ENCODE results near the gene TPCN1.
A peak's percentile ranks its signal among the peaks of the same experiment; 100 is the strongest.

The TPCN1 gene

DNA sequence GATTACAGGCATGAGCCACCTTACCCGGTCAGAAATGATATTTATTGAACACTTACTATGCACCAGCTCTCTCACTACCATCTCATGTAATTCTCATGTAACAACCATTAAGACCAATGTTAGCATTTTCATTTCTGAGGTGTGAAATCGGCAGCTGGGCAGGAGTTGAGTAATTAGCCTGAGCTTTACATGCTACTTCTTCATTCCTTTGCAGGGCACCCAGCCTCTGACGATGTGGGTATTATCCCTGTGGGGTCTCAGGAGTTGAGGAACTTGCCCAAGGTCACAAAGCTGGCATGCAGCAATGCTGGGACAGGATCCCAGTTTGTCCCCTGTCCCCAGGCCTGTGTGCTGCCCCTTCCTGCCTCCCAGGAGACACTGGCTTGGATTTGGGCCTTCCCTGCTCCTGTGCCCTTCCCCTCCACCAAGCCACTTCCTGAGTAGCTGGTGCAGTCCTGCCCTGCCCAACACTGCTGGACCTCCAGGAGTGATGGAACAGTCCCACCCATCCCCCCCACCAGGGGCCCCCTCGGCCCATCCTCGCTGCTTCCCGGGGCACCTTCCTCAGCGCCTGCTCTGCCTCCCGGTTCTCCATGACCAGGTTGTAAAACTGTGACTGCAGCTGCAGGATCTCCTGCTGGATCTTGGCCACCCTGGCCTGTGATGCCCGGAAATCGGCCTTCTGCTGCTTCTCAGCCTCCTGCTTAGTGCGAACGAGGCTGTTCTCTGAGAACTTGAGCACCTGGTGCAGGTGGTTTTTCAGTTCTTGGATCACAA is 21.1 kb upstream of the TPCN1 start:
- ChIA-PET CTCF (interaction anchor here (1.5 kb wide), 1 partner anchor 225 kb away, joined by 4 read pairs; no protein-coding TSS in a partner anchor), POLR2A (no interaction called here)
- Histone ChIP-seq H3K9me3 (ENCODE audit: control insufficient read depth, insufficient read depth, low read depth, low read length) (no peaks in the 10 kb centered on the region), H3K36me3 (ENCODE audit: control insufficient read depth in 2 of 2, insufficient read depth in 1 of 2, low read length in 2 of 2) (no peaks in the 10 kb centered on the region), H3K4me3 (ENCODE audit: low read depth, low read length) (no peak overlapping the region), H3K4me1 (ENCODE audit: control insufficient read depth, insufficient read depth, low read length) (no peaks in the 10 kb centered on the region), H3K27ac (ENCODE audit: extremely low read depth, low read depth, low read length) (no peak overlapping the region)
- 0 out of 2 replicates have a peak, but pooled peaks have one; percentile 61 for TF ChIP-seq ZNF664 (tag by site-specific recombination; IDR thresholded peaks at IDR 0.05)
- TF ChIP-seq GLIS1 (tag by site-specific recombination; IDR thresholded peaks at IDR 0.05): peak; percentile 68
- no peak for TF ChIP-seq ZNF558 (tag by site-specific recombination; IDR thresholded peaks at IDR 0.05)

DNA sequence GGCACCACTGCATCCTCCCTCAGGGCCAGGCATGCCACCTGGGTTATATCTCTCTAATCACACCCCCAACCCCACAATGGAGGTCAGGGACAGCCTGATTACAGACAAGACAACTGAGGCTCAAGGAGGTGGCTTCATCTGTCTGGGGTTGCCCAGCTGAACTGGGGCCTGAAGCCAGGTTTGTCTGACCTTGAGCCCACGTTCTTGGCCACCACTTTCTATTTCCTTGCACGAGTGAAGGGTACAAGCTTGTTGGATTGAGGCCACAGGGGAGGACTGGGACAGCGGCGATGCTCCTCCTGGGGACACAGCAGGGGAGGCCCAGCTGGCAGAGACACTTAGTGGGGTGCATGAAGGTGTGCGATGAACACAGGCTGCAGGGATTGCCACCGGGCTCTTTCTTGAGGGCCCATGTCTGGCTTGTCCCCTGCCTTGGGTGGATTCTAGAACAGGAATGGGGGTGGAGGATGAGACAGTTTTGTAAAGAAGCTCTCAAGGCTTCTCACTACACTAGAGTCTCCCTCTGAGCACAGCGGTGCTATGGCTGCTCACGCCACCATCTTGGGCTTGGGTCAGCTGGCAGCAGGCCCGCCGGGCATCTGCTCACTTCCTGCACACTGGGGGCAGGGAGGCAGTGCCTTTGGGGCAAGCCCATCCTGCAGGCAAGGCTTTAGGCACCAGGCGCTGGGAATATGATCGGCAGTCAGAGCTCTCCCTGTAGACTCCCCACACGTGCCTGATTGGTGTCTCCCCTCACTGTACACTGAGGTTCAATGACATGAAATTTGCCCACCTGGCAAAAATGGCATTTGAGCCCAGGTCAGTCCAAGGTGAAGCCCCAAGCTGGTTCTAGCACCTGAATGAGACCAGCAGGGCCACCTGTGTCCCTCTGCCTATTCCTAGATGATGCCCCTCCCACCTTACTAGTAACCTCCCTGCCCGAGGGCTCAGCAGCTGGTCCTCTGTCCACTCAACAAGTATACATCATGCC is 19.8 kb upstream of the TPCN1 start:
- POLR2A ChIA-PET: no interaction called here
- Histone ChIP-seq H3K27ac (ENCODE audit: extremely low read depth, low read depth, low read length) (no peak overlapping the region), H3K9me3 (ENCODE audit: control insufficient read depth, insufficient read depth, low read depth, low read length) (no peaks in the 10 kb centered on the region), H3K36me3 (ENCODE audit: control insufficient read depth in 2 of 2, insufficient read depth in 1 of 2, low read length in 2 of 2) (no peaks in the 10 kb centered on the region), H3K4me1 (ENCODE audit: control insufficient read depth, insufficient read depth, low read length) (no peaks in the 10 kb centered on the region), H3K4me3 (ENCODE audit: low read depth, low read length) (no peak overlapping the region)
- CTCF ChIA-PET: interaction anchor here (1.5 kb wide), 1 partner anchor 224 kb away, joined by 4 read pairs; no protein-coding TSS in a partner anchor
- no peak for TF ChIP-seq ZNF132 (tag by site-specific recombination; IDR thresholded peaks at IDR 0.05; ENCODE audit: borderline replicate concordance)
- 0 out of 2 replicates have a peak, but pooled peaks have one; percentile 12 for TF ChIP-seq ZIC2 (tag by site-specific recombination; IDR thresholded peaks at IDR 0.05)
- TF ChIP-seq GLIS1 (tag by site-specific recombination; IDR thresholded peaks at IDR 0.05): peak; percentile 25; the same call in 1 of the 2 replicates
- TF ChIP-seq FEZF1 (tag by site-specific recombination; IDR thresholded peaks at IDR 0.05): no peak

DNA sequence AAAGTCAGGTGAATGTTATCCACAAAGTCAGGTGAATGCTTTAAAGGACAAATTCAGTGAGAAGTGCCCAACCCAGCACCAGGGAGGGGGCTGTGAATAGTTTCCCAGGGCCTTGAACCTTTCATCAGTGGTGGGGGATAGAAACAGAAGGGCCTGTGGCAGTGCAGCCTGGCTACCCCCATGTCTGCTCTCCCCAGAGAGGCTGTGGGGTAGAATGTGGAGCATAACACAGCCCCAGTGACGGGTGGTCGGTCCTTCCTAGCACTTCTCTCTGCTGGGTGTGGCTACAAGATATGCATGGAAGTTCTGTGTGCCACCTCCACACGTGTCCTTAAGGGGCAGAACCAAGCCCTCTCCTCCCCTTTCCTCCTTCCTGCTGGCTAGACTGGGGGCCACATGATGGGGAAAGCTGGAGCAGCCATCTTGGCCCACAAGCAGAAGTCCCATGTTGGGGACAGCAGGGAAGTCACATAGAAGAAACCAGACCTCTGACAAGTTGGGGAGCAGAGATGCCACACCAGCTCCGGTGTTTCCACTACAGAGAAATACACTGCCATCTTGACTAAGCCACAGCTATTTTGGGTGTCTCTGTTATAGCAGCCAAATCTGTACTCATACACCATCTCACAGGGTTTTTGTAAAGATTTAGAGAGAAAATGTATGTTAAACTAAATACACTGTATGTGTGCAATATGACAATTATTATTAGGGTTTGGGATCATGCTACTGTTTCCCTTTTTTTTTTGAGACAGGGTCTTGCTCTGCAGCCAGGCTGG is 18.8 kb upstream of the TPCN1 start:
- Histone ChIP-seq H3K4me1 (ENCODE audit: control insufficient read depth, insufficient read depth, low read length) (no peaks in the 10 kb centered on the region), H3K4me3 (ENCODE audit: low read depth, low read length) (no peak overlapping the region), H3K36me3 (ENCODE audit: control insufficient read depth in 2 of 2, insufficient read depth in 1 of 2, low read length in 2 of 2) (no peaks in the 10 kb centered on the region), H3K9me3 (ENCODE audit: control insufficient read depth, insufficient read depth, low read depth, low read length) (no peaks in the 10 kb centered on the region), H3K27ac (ENCODE audit: extremely low read depth, low read depth, low read length) (no peak overlapping the region)
- TF ChIP-seq SALL2 (tag by site-specific recombination; IDR thresholded peaks at IDR 0.05; ENCODE audit: borderline replicate concordance) (no peak), ZNF660 (tag by site-specific recombination; IDR thresholded peaks at IDR 0.05) (no peak), ZNF501 (tag by site-specific recombination; IDR thresholded peaks at IDR 0.05) (no peak), ZNF132 (tag by site-specific recombination; IDR thresholded peaks at IDR 0.05; ENCODE audit: borderline replicate concordance) (no peak), ZNF514 (tag by site-specific recombination; IDR thresholded peaks at IDR 0.05) (no peak), ZNF777 (tag by site-specific recombination; IDR thresholded peaks at IDR 0.05; ENCODE audit: borderline replicate concordance) (no peak), ZNF16 (tag by site-specific recombination; IDR thresholded peaks at IDR 0.05; ENCODE audit: low read depth) (no peak), ZNF585B (tag by site-specific recombination; IDR thresholded peaks at IDR 0.05) (no peak), ZNF292 (tag by site-specific recombination; IDR thresholded peaks at IDR 0.05; ENCODE audit: borderline replicate concordance, low read depth) (no peak), ZNF600 (tag by site-specific recombination; IDR thresholded peaks at IDR 0.05) (no peak), ZNF549 (tag by site-specific recombination; IDR thresholded peaks at IDR 0.05) (no peak), OVOL3 (tag by site-specific recombination; IDR thresholded peaks at IDR 0.05) (no peak), ZNF350 (tag by site-specific recombination; IDR thresholded peaks at IDR 0.05) (no peak), ZNF830 (tag by site-specific recombination; IDR thresholded peaks at IDR 0.05; ENCODE audit: low read depth) (no peak), TRIM28 (IDR thresholded peaks at IDR 0.05; ENCODE audit: borderline replicate concordance, low read length) (no peak)
- TF ChIP-seq, protein P1, sequence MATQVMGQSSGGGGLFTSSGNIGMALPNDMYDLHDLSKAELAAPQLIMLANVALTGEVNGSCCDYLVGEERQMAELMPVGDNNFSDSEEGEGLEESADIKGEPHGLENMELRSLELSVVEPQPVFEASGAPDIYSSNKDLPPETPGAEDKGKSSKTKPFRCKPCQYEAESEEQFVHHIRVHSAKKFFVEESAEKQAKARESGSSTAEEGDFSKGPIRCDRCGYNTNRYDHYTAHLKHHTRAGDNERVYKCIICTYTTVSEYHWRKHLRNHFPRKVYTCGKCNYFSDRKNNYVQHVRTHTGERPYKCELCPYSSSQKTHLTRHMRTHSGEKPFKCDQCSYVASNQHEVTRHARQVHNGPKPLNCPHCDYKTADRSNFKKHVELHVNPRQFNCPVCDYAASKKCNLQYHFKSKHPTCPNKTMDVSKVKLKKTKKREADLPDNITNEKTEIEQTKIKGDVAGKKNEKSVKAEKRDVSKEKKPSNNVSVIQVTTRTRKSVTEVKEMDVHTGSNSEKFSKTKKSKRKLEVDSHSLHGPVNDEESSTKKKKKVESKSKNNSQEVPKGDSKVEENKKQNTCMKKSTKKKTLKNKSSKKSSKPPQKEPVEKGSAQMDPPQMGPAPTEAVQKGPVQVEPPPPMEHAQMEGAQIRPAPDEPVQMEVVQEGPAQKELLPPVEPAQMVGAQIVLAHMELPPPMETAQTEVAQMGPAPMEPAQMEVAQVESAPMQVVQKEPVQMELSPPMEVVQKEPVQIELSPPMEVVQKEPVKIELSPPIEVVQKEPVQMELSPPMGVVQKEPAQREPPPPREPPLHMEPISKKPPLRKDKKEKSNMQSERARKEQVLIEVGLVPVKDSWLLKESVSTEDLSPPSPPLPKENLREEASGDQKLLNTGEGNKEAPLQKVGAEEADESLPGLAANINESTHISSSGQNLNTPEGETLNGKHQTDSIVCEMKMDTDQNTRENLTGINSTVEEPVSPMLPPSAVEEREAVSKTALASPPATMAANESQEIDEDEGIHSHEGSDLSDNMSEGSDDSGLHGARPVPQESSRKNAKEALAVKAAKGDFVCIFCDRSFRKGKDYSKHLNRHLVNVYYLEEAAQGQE (tag by site-specific recombination; IDR thresholded peaks at IDR 0.05): no peak
- TF ChIP-seq, protein P2, sequence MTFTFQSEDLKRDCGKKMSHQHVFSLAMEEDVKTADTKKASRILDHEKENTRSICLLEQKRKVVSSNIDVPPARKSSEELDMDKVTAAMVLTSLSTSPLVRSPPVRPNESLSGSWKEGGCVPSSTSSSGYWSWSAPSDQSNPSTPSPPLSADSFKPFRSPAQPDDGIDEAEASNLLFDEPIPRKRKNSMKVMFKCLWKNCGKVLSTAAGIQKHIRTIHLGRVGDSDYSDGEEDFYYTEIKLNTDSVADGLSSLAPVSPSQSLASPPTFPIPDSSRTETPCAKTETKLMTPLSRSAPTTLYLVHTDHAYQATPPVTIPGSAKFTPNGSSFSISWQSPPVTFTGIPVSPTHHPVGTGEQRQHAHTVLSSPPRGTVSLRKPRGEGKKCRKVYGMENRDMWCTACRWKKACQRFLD (tag by site-specific recombination; IDR thresholded peaks at IDR 0.05): no peak
- ChIA-PET CTCF (interaction anchor here (0.6 kb wide), 1 partner anchor 108 kb away, joined by 3 read pairs; no protein-coding TSS in a partner anchor), POLR2A (interaction anchor here (1.0 kb wide), 1 partner anchor 19 kb away, joined by 3 read pairs; no protein-coding TSS in a partner anchor)

All from HEK293 (cell line).